Stimulated activated effector memory CD8-positive, alpha-beta T cell treated with anti-CD3 and anti-CD28 coated beads, Interleukin-12 subunit alpha, Interleukin-12 subunit beta, amount 100 ng/mL, for 72 hours (primary cell): ENCODE results near the gene POU3F1.
A peak's percentile ranks its signal among the peaks of the same experiment; 100 is the strongest.

Experiments used
- ATAC-seq: fragments of 150-1000 bp; cut with Tn5 transposase; 2 replicates; pipeline ENCODE4 v1.10.0; 2021
- DNase-seq, 2 donors: peaks; one replicate each; pipeline ENCODE4 v3.0.0; 2021 to 2022; ENCODE audit warnings: low spot score in 2 of 2
- H3K27ac Mint-ChIP-seq: one replicate; pipeline ENCODE4 v1.8.0; 2022; ENCODE audit warnings: mild to moderate bottlenecking, mixed read lengths
- H3K36me3 Mint-ChIP-seq: one replicate; pipeline ENCODE4 v1.8.0; 2022; ENCODE audit warnings: mild to moderate bottlenecking, mixed read lengths
- H3K4me1 Mint-ChIP-seq: one replicate; pipeline ENCODE4 v1.8.0; 2022; ENCODE audit warnings: mixed read lengths
- H3K4me3 Mint-ChIP-seq: one replicate; pipeline ENCODE4 v1.8.0; 2022; ENCODE audit warnings: mild to moderate bottlenecking, mixed read lengths
- H3K9me3 Mint-ChIP-seq: one replicate; pipeline ENCODE4 v1.8.0; 2022; ENCODE audit warnings: mixed read lengths

POU3F1 gene

GRCh38 chr1:38061883-38062328 is 15.3 kb upstream of the POU3F1 start:
- ATAC-seq (peak; percentile 70), DNase-seq (no peak)
- no peaks in the 10 kb centered on the region for H3K36me3 Mint-ChIP-seq
- H3K27ac Mint-ChIP-seq = peak overlapping the region; percentile 89
- H3K9me3 Mint-ChIP-seq = no peaks in the 10 kb centered on the region
- H3K4me3 Mint-ChIP-seq = peak overlapping the region; percentile 23
- H3K4me1 Mint-ChIP-seq = peaks cover 7% of the 10 kb centered on the region

DNA sequence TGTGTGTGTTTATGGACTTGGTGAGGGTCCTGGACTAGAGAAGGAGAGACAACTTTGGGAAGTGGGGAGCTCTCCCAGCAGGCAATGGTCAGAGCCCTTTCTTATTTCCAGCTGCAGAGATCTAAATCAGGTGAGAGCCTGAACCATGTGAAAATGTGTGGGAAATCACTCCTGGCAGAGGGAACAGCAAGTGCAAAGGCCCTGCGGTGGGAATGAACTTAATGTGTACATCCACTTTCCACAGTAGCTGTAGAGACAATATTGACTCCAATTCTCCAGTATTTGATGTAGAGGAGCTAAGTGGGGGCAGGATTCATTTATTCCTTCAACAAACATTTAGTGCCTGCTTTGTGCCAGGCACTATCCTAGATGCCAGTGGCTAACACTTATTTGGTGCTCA is 14.7 kb upstream of the POU3F1 start:
- ATAC-seq (no peak), DNase-seq (no peak)
- H3K4me3 Mint-ChIP-seq = no peak overlapping the region
- H3K9me3 Mint-ChIP-seq = no peaks in the 10 kb centered on the region
- no peak overlapping the region for H3K27ac Mint-ChIP-seq
- H3K4me1 Mint-ChIP-seq = peaks cover 7% of the 10 kb centered on the region
- no peaks in the 10 kb centered on the region for H3K36me3 Mint-ChIP-seq

DNA sequence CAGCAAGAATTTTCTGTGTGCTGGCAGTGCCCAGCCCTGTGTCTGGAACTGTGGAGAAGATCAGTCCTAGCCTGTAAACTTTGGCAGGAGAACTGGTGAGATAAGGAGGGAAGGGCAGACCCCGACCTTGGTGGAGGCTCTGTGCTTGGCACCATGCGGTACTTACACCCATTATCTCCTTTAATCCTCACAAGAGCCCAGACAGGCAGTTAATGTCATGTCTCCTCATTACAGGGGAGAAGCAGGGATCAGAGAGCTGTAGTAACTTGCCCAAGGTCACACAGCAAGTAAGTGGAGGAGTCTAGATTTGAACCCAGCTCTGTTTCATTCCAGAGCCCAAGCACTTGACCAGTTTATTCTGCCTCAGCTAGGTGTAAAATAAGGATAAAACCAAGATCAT is 13.9 kb upstream of the POU3F1 start:
- Mint-ChIP-seq H3K9me3 (no peaks in the 10 kb centered on the region), H3K4me3 (no peak overlapping the region), H3K4me1 (peaks cover 7% of the 10 kb centered on the region), H3K36me3 (no peaks in the 10 kb centered on the region), H3K27ac (no peak overlapping the region)
- ATAC-seq (no peak), DNase-seq (no peak)

- DNase-seq (no peak), ATAC-seq (no peak)
- H3K4me1 Mint-ChIP-seq = peaks cover 7% of the 10 kb centered on the region
- H3K4me3 Mint-ChIP-seq = no peak overlapping the region
- H3K36me3 Mint-ChIP-seq = no peaks in the 10 kb centered on the region
- peak overlapping the region; percentile 59 for H3K27ac Mint-ChIP-seq
- H3K9me3 Mint-ChIP-seq = no peaks in the 10 kb centered on the region
These were observed 13.2 kb upstream of the POU3F1 start for GRCh38 chr1:38059635-38060250.

DNA sequence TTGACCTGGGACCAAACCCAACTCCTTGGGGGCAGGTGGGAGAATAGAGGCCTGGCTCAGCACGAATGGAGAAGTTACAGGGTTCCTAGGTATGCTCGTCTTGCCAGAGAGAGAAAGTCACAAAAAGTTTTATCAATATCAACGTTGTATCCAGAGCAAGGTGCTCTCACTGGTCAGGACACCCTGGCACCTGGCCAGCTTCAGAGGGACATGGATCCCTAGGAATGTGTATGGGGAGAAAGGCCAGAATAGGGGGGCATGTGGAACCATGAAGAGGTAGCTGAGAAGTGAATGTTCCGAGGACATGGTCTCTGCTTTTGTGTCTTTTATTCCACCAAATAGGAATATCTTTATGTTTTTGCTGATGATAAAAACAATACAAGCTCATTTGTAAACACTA is 9.4 kb upstream of the POU3F1 start:
- H3K9me3 Mint-ChIP-seq = no peaks in the 10 kb centered on the region
- H3K36me3 Mint-ChIP-seq = no peaks in the 10 kb centered on the region
- ATAC-seq = no peak
- no peak overlapping the region for H3K27ac Mint-ChIP-seq
- peaks cover 22% of the 10 kb centered on the region for H3K4me1 Mint-ChIP-seq
- no peak for DNase-seq
- H3K4me3 Mint-ChIP-seq = no peak overlapping the region

DNA sequence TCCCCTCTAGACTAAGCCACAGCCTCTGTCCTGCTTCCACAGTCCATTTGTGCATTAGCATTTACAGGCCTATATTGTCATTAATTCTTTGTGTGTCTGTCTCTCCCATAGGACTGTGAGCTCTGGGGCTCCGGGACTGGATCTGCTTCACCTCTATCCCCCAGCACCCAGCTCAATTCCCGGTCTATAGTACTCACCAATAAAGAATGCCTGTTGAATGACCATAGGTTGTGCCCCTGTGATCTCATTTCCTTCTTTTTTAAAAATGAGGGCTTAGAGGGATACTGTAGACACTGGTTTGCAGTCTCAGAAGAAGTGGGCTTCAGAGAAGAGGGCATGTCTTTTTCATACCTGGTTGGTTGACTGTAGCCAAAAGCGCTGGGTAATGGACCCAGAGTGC is 8.8 kb upstream of the POU3F1 start:
- H3K9me3 Mint-ChIP-seq = no peaks in the 10 kb centered on the region
- peaks cover 22% of the 10 kb centered on the region for H3K4me1 Mint-ChIP-seq
- DNase-seq (no peak), ATAC-seq (no peak)
- H3K27ac Mint-ChIP-seq = no peak overlapping the region
- no peaks in the 10 kb centered on the region for H3K36me3 Mint-ChIP-seq
- H3K4me3 Mint-ChIP-seq = no peak overlapping the region

DNA sequence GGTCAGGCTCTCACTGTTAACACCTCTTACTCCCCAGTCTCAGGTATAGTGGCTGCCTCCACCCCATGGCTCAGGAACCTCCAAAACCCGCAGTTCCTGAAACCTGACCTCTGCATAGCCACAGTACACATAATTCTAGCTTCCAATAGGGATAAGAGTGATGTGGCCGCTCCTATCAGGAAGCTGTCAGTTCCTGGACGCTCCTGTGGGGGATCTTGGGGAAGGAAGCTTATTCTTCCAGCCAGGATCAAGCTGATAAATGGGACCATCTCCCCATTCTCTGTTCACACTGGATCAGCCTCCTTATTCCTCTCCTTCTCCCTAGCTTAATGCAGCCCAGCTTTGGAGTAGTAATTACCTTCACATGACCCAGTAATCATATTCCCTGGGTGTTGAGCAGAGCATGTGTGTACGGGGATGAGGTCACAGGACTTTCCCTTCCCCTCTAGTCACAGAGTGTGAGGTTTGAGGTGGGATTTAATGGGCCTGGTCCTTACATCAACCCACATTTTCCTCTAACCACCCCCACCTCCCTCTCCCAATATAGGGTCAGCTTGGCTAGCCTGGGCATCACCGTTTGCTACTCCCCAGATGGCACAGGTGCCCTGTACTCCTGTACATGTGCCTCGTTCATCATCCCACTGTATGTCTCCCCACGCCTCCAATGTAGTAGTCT is 7.0 kb upstream of the POU3F1 start:
- Mint-ChIP-seq H3K27ac (peak overlapping the region; percentile 29), H3K4me3 (no peak overlapping the region), H3K9me3 (no peaks in the 10 kb centered on the region), H3K4me1 (peaks cover 22% of the 10 kb centered on the region), H3K36me3 (no peaks in the 10 kb centered on the region)
- peak; percentile 60 for ATAC-seq
- no peak for DNase-seq

- Mint-ChIP-seq H3K27ac (peak overlapping the region; percentile 29), H3K9me3 (no peaks in the 10 kb centered on the region), H3K4me3 (no peak overlapping the region), H3K36me3 (no peaks in the 10 kb centered on the region), H3K4me1 (peaks cover 22% of the 10 kb centered on the region)
- DNase-seq = no peak
- ATAC-seq = peak; percentile 47
These were observed 6.3 kb upstream of the POU3F1 start for GRCh38 chr1:38052750-38053415.

DNA sequence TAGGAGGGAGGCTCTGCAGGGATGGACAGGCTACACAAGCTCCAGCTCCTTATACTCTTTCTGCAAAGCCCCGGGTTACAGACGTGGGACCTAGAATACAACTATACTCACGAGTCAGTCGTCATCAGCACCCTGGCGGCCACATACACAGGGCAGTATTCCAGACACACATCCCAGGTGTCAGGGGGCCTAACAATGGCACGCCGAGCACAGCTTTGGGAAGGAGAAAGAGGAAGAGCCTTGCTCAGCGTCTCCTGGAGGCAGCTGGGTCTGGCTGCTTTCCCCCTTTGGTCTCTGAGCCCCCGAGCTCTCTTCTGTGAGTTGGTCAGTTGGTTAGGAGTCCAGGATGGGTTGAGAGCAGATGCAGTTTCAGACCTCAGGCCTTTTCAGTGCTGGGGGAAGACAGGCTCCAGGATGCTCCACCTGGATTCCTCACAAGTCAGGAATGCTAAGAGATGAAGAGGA is 4.5 kb upstream of the POU3F1 start:
- H3K9me3 Mint-ChIP-seq = no peaks in the 10 kb centered on the region
- ATAC-seq (no peak), DNase-seq (no peak)
- H3K27ac Mint-ChIP-seq = no peak overlapping the region
- H3K4me3 Mint-ChIP-seq = no peak overlapping the region
- H3K36me3 Mint-ChIP-seq = no peaks in the 10 kb centered on the region
- H3K4me1 Mint-ChIP-seq = peaks cover 22% of the 10 kb centered on the region

DNA sequence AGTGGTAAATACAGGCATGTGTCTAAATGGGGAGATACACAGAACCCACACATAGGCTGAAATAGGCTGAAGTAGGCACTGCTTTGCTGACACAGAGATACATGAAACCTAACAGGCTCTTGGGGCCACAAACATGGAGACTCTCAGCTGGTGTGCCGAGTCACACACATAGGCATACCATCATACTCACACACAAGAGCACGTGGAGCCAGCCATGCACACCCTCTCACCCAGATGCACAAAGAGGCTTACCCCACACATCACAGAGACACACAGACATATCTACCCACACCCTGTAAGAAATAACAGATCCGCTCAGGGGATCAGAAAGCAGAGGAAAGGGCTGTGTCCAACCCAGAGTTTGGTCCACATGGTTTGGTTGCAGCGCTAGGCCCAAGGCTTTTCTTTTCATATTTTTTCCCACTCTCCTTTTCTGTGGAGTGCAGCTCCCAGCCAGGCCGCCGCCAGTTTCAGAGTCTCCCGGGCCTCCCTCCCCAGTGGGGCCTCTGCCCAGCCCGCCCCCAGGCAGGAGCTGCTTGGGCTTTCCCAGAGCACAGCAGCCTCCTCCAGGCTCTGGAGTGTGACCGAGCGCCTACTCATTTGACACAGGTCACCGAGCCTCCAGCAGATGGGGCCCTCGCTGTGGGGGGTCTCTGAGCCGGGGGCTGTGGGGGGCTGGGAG is 3.9 kb upstream of the POU3F1 start:
- no peaks in the 10 kb centered on the region for H3K36me3 Mint-ChIP-seq
- H3K27ac Mint-ChIP-seq = no peak overlapping the region
- ATAC-seq = no peak
- H3K9me3 Mint-ChIP-seq = no peaks in the 10 kb centered on the region
- H3K4me1 Mint-ChIP-seq = peaks cover 22% of the 10 kb centered on the region
- DNase-seq = no peak
- no peak overlapping the region for H3K4me3 Mint-ChIP-seq

DNA sequence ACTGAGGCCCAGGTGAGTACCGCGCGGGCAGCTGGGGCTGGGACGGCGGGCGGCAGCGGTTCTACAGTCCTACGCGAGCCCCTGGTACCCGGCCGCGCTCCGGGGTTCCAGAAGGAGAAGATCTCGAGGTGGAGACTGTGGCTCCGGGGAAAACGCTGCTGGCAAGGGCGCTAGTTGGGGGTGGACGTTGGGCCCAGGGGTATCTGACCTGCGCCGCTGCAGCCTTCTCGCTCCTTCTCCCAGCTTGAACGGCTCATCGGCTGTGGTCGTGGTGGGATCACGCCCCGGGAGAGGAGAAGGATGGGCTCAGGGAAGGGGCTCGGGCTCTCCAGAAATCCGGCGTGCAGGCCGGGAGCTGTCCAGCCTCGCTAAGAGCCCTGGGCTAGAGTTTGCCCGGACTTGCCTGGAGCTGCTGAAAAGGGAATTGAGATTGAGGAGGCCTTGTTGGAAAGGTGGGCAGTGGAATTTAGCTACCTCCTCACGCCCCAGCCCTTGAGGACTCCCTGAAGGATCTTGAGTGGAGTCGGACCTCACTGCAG is 1.1 kb upstream of the POU3F1 start:
- no peak for DNase-seq
- Mint-ChIP-seq H3K4me1 (peaks cover 15% of the 10 kb centered on the region), H3K27ac (no peak overlapping the region), H3K36me3 (peaks cover 8% of the 10 kb centered on the region), H3K4me3 (peak overlapping the region; percentile 67), H3K9me3 (no peaks in the 10 kb centered on the region)
- no peak for ATAC-seq

- no peaks in the 10 kb centered on the region for H3K9me3 Mint-ChIP-seq
These were observed 450 bp upstream of the POU3F1 start for GRCh38 chr1:38046884-38047602.

GRCh38 chr1:38045401-38046332 is 926 bp downstream of the POU3F1 start:
- DNase-seq = no peak

More at GRCh38 chr1:38046884-38047602, 450 bp upstream of the POU3F1 start:
- ATAC-seq = peak; percentile 85
- peak; percentile 60 to 79 for DNase-seq
- Mint-ChIP-seq H3K4me1 (peaks cover 8% of the 10 kb centered on the region), H3K4me3 (peak overlapping the region; percentile 67), H3K27ac (no peak overlapping the region), H3K36me3 (peaks cover 8% of the 10 kb centered on the region)

More at GRCh38 chr1:38045401-38046332, 926 bp downstream of the POU3F1 start:
- peaks cover 6% of the 10 kb centered on the region for H3K4me1 Mint-ChIP-seq
- peak; percentile 1 for ATAC-seq
- no peak overlapping the region for H3K27ac Mint-ChIP-seq
- peaks cover 8% of the 10 kb centered on the region for H3K36me3 Mint-ChIP-seq
- H3K9me3 Mint-ChIP-seq = no peaks in the 10 kb centered on the region
- peak overlapping the region; percentile 69 for H3K4me3 Mint-ChIP-seq
